Measurements from ENCODE around the gene CFAP73. TPM values are rescaled to one million over a fixed set of nuclear protein-coding genes. Genes with fewer than 3 reads are reported as not detected.
A peak's percentile ranks its signal among the peaks of the same experiment; 100 is the strongest.

CFAP73 gene
- total and polyA plus RNA-seq, 10 of the 15 experiments (the other 5 are each of a cell fraction or from before 2014, with no cell fraction given) = 0.18 TPM; not detected in 9

DNA sequence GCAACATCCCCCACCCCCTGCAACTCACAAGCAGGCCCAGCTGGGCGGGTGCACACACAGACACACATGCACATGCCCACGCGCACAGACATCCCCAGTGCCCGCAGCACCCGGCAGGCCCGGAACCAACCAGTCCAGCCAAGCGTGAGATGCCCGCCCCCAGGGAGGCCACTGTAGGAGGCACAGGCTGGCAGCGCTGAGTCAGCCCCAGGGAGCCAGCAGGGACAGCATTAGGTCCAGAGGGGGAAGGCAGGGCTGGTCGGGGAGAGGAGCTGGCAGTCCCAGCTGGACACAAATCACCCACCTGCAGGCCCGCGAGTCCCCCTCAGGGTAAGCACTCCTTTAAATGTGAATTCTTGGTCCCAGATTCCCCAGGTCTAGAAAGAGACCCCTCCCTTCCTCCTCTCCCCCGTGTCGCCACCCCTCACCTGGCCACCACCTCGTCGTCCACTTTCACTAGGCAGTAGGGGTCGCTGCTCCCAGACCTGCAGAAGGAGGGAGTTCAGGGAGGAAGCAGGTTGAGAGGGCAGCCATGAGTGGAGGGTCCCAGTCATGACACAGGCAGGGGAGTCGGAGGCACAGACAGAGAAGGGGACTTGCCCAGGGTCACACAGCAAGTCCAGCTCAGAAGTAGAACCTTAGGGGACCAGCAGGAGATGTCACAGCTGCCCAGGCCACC, 18.9 kb upstream of the CFAP73 start:
- ChIA-PET POLR2A (no interaction called here), CTCF (interaction anchor here (0.9 to 3.5 kb wide), 10 partner anchors 23 to 230 kb away, joined by 3 to 14 read pairs (median 3); no protein-coding TSS in a partner anchor), SMC1A (ENCODE audit: uncharacterized antibody, unreplicated experiment) (interaction anchor here (1.1 to 1.2 kb wide), 2 partner anchors 26 to 43 kb away, joined by 4 read pairs; no protein-coding TSS in a partner anchor), RAD21 (ENCODE audit: unreplicated experiment) (interaction anchor here (0.9 to 2.1 kb wide), 3 partner anchors 23 to 82 kb away, joined by 3 to 7 read pairs (median 3); no protein-coding TSS in a partner anchor)
- H3K4me2 ChIP-seq (ENCODE audit: control insufficient read depth, insufficient read depth) = no peak overlapping the region
- ATAC-seq (peak; percentile 75), FAIRE-seq (no peak), DNase-seq (ENCODE audit: low read depth, low spot score) (no peak)
- no peak overlapping the region for H2AFZ ChIP-seq (ENCODE audit: control insufficient read depth, low read depth, low read length)
- intact Hi-C loops (cut with micrococcal nuclease; ENCODE audit: unreplicated experiment) (no loop called here), in situ Hi-C loops (cut with MboI) (no loop called here)
- WGBS (ENCODE audit: insufficient coverage, insufficient replicate concordance, low lambda C conversion rate, missing lambda C conversion rate) = 3% methylated on average over 18 of the region's 18 CpGs
- no peak overlapping the region for H3K9ac ChIP-seq (ENCODE audit: control insufficient read depth, insufficient read depth, low read length)
- H3K9me3 ChIP-seq (replicated peaks; ENCODE audit: control insufficient read depth, insufficient read depth, low read length) = no peaks in the 10 kb centered on the region
- H3K27ac ChIP-seq (ENCODE audit: control insufficient read depth, insufficient read depth) = no peak overlapping the region
- H3K4me3 ChIP-seq = no peak overlapping the region
- no peaks in the 10 kb centered on the region for H4K20me1 ChIP-seq (ENCODE audit: control insufficient read depth, insufficient read depth)
- no peaks in the 10 kb centered on the region for H3K79me2 ChIP-seq (ENCODE audit: control insufficient read depth, insufficient read depth, low read length)
- no peaks in the 10 kb centered on the region; a peak in 2 of 4 replicates for H3K27me3 ChIP-seq (replicated peaks in 1 of 2; ENCODE audit: control insufficient read depth in 2 of 2, insufficient read depth in 2 of 2, low read length in 1 of 2)
- H3K4me1 ChIP-seq (ENCODE audit: control insufficient read depth, insufficient read depth, low read length) = peaks cover 3% of the 10 kb centered on the region; the same call in 1 of the 2 replicates
- TF ChIP-seq RAD21 (IDR thresholded peaks at IDR 0.05; ENCODE audit: insufficient read depth, low read depth, low read length) (0 out of 2 replicates have a peak, but pooled peaks have one; percentile 7), MEF2B (IDR thresholded peaks at IDR 0.05; ENCODE audit: partially characterized antibody, poor library complexity, severe bottlenecking) (peak; percentile 0), CTCF (IDR thresholded peaks at IDR 0.05 in 2 of 3, conservative IDR thresholded peaks at IDR 0.05 in 1 of 3; ENCODE audit: control insufficient read depth in 2 of 3, extremely low read depth in 1 of 3, insufficient read depth in 1 of 3, low read depth in 3 of 3, low read length in 3 of 3) (peak; percentile 29 to 41 (median 32); a peak in 4 of 6 replicates), NFIC (IDR thresholded peaks at IDR 0.05; ENCODE audit: low read depth, low read length) (no peak), MTA2 (IDR thresholded peaks at IDR 0.05; ENCODE audit: low read depth) (0 out of 2 replicates have a peak, but pooled peaks have one; percentile 13), EP300 (IDR thresholded peaks at IDR 0.05; ENCODE audit: borderline replicate concordance in 1 of 2, control insufficient read depth in 1 of 2, low read depth in 2 of 2, low read length in 2 of 2) (no peak)
- TF ChIP-seq, protein P1, sequence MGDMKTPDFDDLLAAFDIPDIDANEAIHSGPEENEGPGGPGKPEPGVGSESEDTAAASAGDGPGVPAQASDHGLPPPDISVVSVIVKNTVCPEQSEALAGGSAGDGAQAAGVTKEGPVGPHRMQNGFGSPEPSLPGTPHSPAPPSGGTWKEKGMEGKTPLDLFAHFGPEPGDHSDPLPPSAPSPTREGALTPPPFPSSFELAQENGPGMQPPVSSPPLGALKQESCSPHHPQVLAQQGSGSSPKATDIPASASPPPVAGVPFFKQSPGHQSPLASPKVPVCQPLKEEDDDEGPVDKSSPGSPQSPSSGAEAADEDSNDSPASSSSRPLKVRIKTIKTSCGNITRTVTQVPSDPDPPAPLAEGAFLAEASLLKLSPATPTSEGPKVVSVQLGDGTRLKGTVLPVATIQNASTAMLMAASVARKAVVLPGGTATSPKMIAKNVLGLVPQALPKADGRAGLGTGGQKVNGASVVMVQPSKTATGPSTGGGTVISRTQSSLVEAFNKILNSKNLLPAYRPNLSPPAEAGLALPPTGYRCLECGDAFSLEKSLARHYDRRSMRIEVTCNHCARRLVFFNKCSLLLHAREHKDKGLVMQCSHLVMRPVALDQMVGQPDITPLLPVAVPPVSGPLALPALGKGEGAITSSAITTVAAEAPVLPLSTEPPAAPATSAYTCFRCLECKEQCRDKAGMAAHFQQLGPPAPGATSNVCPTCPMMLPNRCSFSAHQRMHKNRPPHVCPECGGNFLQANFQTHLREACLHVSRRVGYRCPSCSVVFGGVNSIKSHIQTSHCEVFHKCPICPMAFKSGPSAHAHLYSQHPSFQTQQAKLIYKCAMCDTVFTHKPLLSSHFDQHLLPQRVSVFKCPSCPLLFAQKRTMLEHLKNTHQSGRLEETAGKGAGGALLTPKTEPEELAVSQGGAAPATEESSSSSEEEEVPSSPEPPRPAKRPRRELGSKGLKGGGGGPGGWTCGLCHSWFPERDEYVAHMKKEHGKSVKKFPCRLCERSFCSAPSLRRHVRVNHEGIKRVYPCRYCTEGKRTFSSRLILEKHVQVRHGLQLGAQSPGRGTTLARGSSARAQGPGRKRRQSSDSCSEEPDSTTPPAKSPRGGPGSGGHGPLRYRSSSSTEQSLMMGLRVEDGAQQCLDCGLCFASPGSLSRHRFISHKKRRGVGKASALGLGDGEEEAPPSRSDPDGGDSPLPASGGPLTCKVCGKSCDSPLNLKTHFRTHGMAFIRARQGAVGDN (IDR thresholded peaks at IDR 0.05) = 0 out of 2 replicates have a peak, but pooled peaks have one; percentile 0
- BruUV-seq (replicated peaks) = no TSS peak
- H3K36me3 ChIP-seq (ENCODE audit: control insufficient read depth in 2 of 2, insufficient read depth in 2 of 2, low read length in 1 of 2) = no peaks in the 10 kb centered on the region
